H9 (cell line): ENCODE measurements around the gene ZNF652. TPM values are rescaled to one million over a fixed set of nuclear protein-coding genes. Genes with fewer than 3 reads are reported as not detected.

Experiments
- DNase-seq: peaks from one replicate; pipeline ENCODE4 v3.0.0-alpha.2; 2017
- H2AFZ ChIP-seq: one replicate; pipeline ENCODE4 v1.6.1; 2013; ENCODE audit warnings: mild to moderate bottlenecking, low read length, control low read depth, moderate library complexity
- H2AK5ac ChIP-seq: 2 replicates; pipeline ENCODE4 v1.6.1; 2013; ENCODE audit warnings: low read length, control low read depth, mixed read lengths; ENCODE audit not compliant: insufficient read length
- H2BK120ac ChIP-seq: one replicate; pipeline ENCODE4 v1.6.1; 2013; ENCODE audit warnings: low read depth, mild to moderate bottlenecking, low read length, control low read depth, inconsistent platforms; ENCODE audit not compliant: poor library complexity, severe bottlenecking
- H2BK12ac ChIP-seq: 2 replicates; pipeline ENCODE4 v1.6.1; 2013; ENCODE audit warnings: low read length, control low read depth, mixed read lengths, low read depth; ENCODE audit not compliant: insufficient read length
- H2BK15ac ChIP-seq: 2 replicates; pipeline ENCODE4 v1.6.1; 2013; ENCODE audit warnings: low read depth, low read length, control low read depth
- H2BK20ac ChIP-seq: one replicate; pipeline ENCODE4 v1.6.1; 2013; ENCODE audit warnings: low read depth, mild to moderate bottlenecking, low read length, control low read depth, inconsistent platforms; ENCODE audit not compliant: poor library complexity, severe bottlenecking
- H2BK5ac ChIP-seq: 2 replicates; pipeline ENCODE4 v1.6.1; 2013; ENCODE audit warnings: low read length, control low read depth, mixed read lengths; ENCODE audit not compliant: insufficient read length
- H3K14ac ChIP-seq: 2 replicates; pipeline ENCODE4 v1.6.1; 2013; ENCODE audit warnings: low read length, control low read depth; ENCODE audit not compliant: insufficient read depth
- H3K18ac ChIP-seq: 2 replicates; pipeline ENCODE4 v1.6.1; 2013; ENCODE audit warnings: low read depth, mild to moderate bottlenecking, mixed read lengths, low read length, control low read depth; ENCODE audit not compliant: insufficient read length
- H3K23ac ChIP-seq: 2 replicates; pipeline ENCODE4 v1.6.1; 2013; ENCODE audit warnings: low read length, control low read depth, mixed read lengths, low read depth; ENCODE audit not compliant: insufficient read length
- H3K23me2 ChIP-seq: 2 replicates; pipeline ENCODE4 v1.6.1; 2013; ENCODE audit warnings: low read depth, mild to moderate bottlenecking, mixed read lengths, low read length, control low read depth; ENCODE audit not compliant: insufficient read length, poor library complexity, severe bottlenecking
- H3K27ac ChIP-seq: 2 replicates; pipeline ENCODE4 v1.5.1; 2013; ENCODE audit warnings: low read length, control low read depth, mixed read lengths, low read depth; ENCODE audit not compliant: insufficient read length
- H3K27me3 ChIP-seq: 2 replicates; pipeline ENCODE4 v1.6.1; 2013; ENCODE audit warnings: low read length, control low read depth, inconsistent platforms; ENCODE audit not compliant: insufficient read depth
- H3K4ac ChIP-seq: 2 replicates; pipeline ENCODE4 v1.6.1; 2013; ENCODE audit warnings: low read depth, mild to moderate bottlenecking, control low read depth, inconsistent platforms, low read length, moderate library complexity
- H3K4me1 ChIP-seq: 2 replicates; pipeline ENCODE4 v1.6.1; 2013; ENCODE audit warnings: low read length, control low read depth, inconsistent platforms; ENCODE audit not compliant: insufficient read depth
- H3K4me2 ChIP-seq: 2 replicates; pipeline ENCODE4 v1.6.1; 2013; ENCODE audit warnings: low read length, control low read depth, mixed read lengths; ENCODE audit not compliant: insufficient read length, insufficient read depth
- H3K56ac ChIP-seq: 2 replicates; pipeline ENCODE4 v1.6.1; 2013; ENCODE audit warnings: low read depth, mild to moderate bottlenecking, mixed read lengths, low read length, control low read depth; ENCODE audit not compliant: insufficient read length
- H3K79me1 ChIP-seq: 2 replicates; pipeline ENCODE4 v1.6.1; 2013; ENCODE audit warnings: low read depth, mild to moderate bottlenecking, moderate library complexity, low read length, control low read depth, inconsistent platforms; ENCODE audit not compliant: insufficient read depth, poor library complexity, severe bottlenecking
- H3K79me2 ChIP-seq: 2 replicates; pipeline ENCODE4 v1.6.1; 2013; ENCODE audit warnings: low read length, control low read depth, inconsistent platforms; ENCODE audit not compliant: insufficient read depth
- H3K9ac ChIP-seq: 2 replicates; pipeline ENCODE4 v1.6.1; 2013; ENCODE audit warnings: low read length, control low read depth, mixed read lengths; ENCODE audit not compliant: insufficient read length; ENCODE audit errors: extremely low read depth
- H3K9me3 ChIP-seq: one replicate; pipeline ENCODE4 v1.6.1; 2013; ENCODE audit warnings: low read depth, low read length, inconsistent platforms; ENCODE audit not compliant: control insufficient read depth
- H3T11ph ChIP-seq: one replicate; pipeline ENCODE4 v1.6.1; 2013; ENCODE audit warnings: mild to moderate bottlenecking, low read length, control low read depth, inconsistent platforms
- H4K20me1 ChIP-seq: one replicate; pipeline ENCODE4 v1.6.1; 2013; ENCODE audit not compliant: control insufficient read depth, insufficient read length, insufficient read depth
- H4K5ac ChIP-seq: 2 replicates; pipeline ENCODE4 v1.6.1; 2013; ENCODE audit warnings: low read depth, mild to moderate bottlenecking, mixed read lengths, low read length, control low read depth; ENCODE audit not compliant: insufficient read length
- H4K8ac ChIP-seq: replicated peaks from 2 replicates; pipeline ENCODE4 v1.6.1; 2013; ENCODE audit warnings: low read length, control low read depth, mixed read lengths, low read depth; ENCODE audit not compliant: insufficient read length
- H4K91ac ChIP-seq: 2 replicates; pipeline ENCODE4 v1.6.1; 2013; ENCODE audit warnings: low read depth, mild to moderate bottlenecking, moderate library complexity, mixed read lengths, low read length, control low read depth; ENCODE audit not compliant: insufficient read length
- H3K27ac Mint-ChIP-seq, 3 experiments: 2 replicates in 2 of 3; 3 replicates in 1 of 3; pipeline ENCODE4 v1.8.0; 2020 to 2021; ENCODE audit warnings: mixed read lengths in 3 of 3, mild to moderate bottlenecking in 1 of 3, moderate library complexity in 1 of 3
- H3K27me3 Mint-ChIP-seq: 2 replicates; pipeline ENCODE4 v1.8.0; 2021; ENCODE audit warnings: low read depth, mild to moderate bottlenecking, moderate library complexity, mixed read lengths
- H3K36me3 Mint-ChIP-seq, 3 experiments: 2 replicates in 2 of 3; 3 replicates in 1 of 3; pipeline ENCODE4 v1.8.0; 2020 to 2021; ENCODE audit warnings: low read depth in 3 of 3, mixed read lengths in 3 of 3; ENCODE audit not compliant: insufficient read depth in 1 of 3
- H3K4me1 Mint-ChIP-seq, 2 experiments: 2 replicates each; pipeline ENCODE4 v1.8.0; 2020; ENCODE audit warnings: mixed read lengths in 2 of 2
- H3K4me3 Mint-ChIP-seq, 2 experiments: 2 replicates in 1 of 2; 3 replicates in 1 of 2; pipeline ENCODE4 v1.8.0; 2020 to 2021; ENCODE audit warnings: mild to moderate bottlenecking in 2 of 2, mixed read lengths in 2 of 2, moderate library complexity in 1 of 2
- H3K9me3 Mint-ChIP-seq, 2 experiments: 2 replicates in 1 of 2; 3 replicates in 1 of 2; pipeline ENCODE4 v1.8.0; 2020; ENCODE audit warnings: mild to moderate bottlenecking in 2 of 2, mixed read lengths in 2 of 2, moderate library complexity in 1 of 2
- CTCF ChIP-seq: fragments of 200-600 bp; sonication (generic); conservative IDR thresholded peaks from 3 replicates; pipeline ENCODE4 v1.8.0; 2021; ENCODE audit warnings: antibody characterized with exemption, mild to moderate bottlenecking
- WGBS: extraction: QIAGEN DNeasy Blood & Tissue Kit; methylation state at CpG from one replicate; pipeline ENCODE4 v1.1.7; 2013; ENCODE audit warnings: missing lambda C conversion rate, low lambda C conversion rate, mixed read lengths; ENCODE audit not compliant: insufficient read length; ENCODE audit errors: extremely low coverage; 5-methylcytosine and 5-hydroxymethylcytosine counted together
- total RNA-seq: library from RNA; stranded (reverse); gene quantifications from 2 replicates; pipeline ENCODE4 v1.2.1, GENCODE V29; 2021

The ZNF652 gene
- total RNA-seq, 1 experiment from 2014 or later: 33.6 TPM

GRCh38 chr17:49401971-49402611 lies 40.0 kb upstream of the ZNF652 start:
- Histone ChIP-seq H3K23ac (no peak overlapping the region), H2BK12ac (no peak overlapping the region), H2BK20ac (no peak overlapping the region), H3T11ph (no peak overlapping the region), H2BK15ac (no peak overlapping the region), H4K91ac (no peak overlapping the region), H3K18ac (no peak overlapping the region), H3K23me2 (no peaks in the 10 kb centered on the region), H3K56ac (no peak overlapping the region), H3K79me2 (no peaks in the 10 kb centered on the region), H2BK120ac (no peak overlapping the region), H3K4me2 (no peak overlapping the region), H3K79me1 (no peaks in the 10 kb centered on the region), H3K27me3 (no peaks in the 10 kb centered on the region), H2AK5ac (no peak overlapping the region), H3K4ac (no peak overlapping the region), H3K4me1 (no peaks in the 10 kb centered on the region), H3K27ac (no peak overlapping the region), H4K20me1 (no peaks in the 10 kb centered on the region), H2BK5ac (no peak overlapping the region), H4K5ac (no peak overlapping the region), H4K8ac (no peak overlapping the region), H3K9me3 (no peaks in the 10 kb centered on the region), H3K9ac (no peak overlapping the region), H2AFZ (no peak overlapping the region), H3K14ac (no peak overlapping the region)
- no peak for TF ChIP-seq CTCF
- no peak for DNase-seq
- peaks cover 4 to 15% of the 10 kb centered on the region in 2 experiments; a peak in 3 of 4 replicates for H3K4me1 Mint-ChIP-seq
- no peaks in the 10 kb centered on the region for H3K27me3 Mint-ChIP-seq
- peaks cover 36 to 47% (median 36%) of the 10 kb centered on the region in 3 experiments for H3K36me3 Mint-ChIP-seq
- no peaks in the 10 kb centered on the region for H3K9me3 Mint-ChIP-seq
- no CpG with 5 or more reads among the region's 6 CpGs for WGBS
- no peak overlapping the region for H3K4me3 Mint-ChIP-seq
- H3K27ac Mint-ChIP-seq: peak overlapping the region; percentile 22 to 95 (median 37); a peak in 5 of 7 replicates
